HG02840 (cell line): ENCODE data around the gene HOXB8.

Experiments
- ATAC-seq: cut with Tn5 transposase; IDR thresholded peaks from one replicate; pipeline ENCODE4 v1.9.1; 2021; ENCODE audit warnings: mild to moderate bottlenecking, moderate library complexity, moderate number of reproducible peaks; ENCODE audit not compliant: unreplicated experiment, low FRiP score

Gene HOXB8

GRCh38 chr17:48637323-48638260 lies 22.5 kb upstream of the HOXB8 start:
- no peak for ATAC-seq

- ATAC-seq: no peak
These were observed 21.3 kb upstream of the HOXB8 start for GRCh38 chr17:48636177-48637018.

GRCh38 chr17:48634493-48635208 lies 19.6 kb upstream of the HOXB8 start:
- no peak for ATAC-seq

GRCh38 chr17:48633266-48633677 lies 18.2 kb upstream of the HOXB8 start:
- ATAC-seq: no peak

GRCh38 chr17:48632579-48633265 lies 17.6 kb upstream of the HOXB8 start:
- no peak for ATAC-seq

- no peak for ATAC-seq
These were observed 16.8 kb upstream of the HOXB8 start for GRCh38 chr17:48631693-48632578.

- no peak for ATAC-seq
These were observed 16.0 kb upstream of the HOXB8 start for GRCh38 chr17:48630925-48631692.

GRCh38 chr17:48630009-48630924 lies 15.2 kb upstream of the HOXB8 start:
- ATAC-seq: no peak

- ATAC-seq: no peak
These were observed 14.3 kb upstream of the HOXB8 start for GRCh38 chr17:48629411-48629759.

- ATAC-seq: no peak
These were observed 13.7 kb upstream of the HOXB8 start for GRCh38 chr17:48628649-48629410.

- ATAC-seq: no peak
These were observed 12.8 kb upstream of the HOXB8 start for GRCh38 chr17:48627623-48628521.

GRCh38 chr17:48627118-48627597 lies 12.1 kb upstream of the HOXB8 start:
- ATAC-seq: no peak

GRCh38 chr17:48626245-48627117 lies 11.4 kb upstream of the HOXB8 start, which contains the start of gene HOXB9:
Gene HOXB9, minus strand, starts transcription at chr17:48626358. Its CDS starts 89 bp downstream, at chr17:48626269.
- no peak for ATAC-seq

- ATAC-seq: no peak
These were observed 10.6 kb upstream of the HOXB8 start for GRCh38 chr17:48625495-48626244.
